NCI-H1048 (cell line): ENCODE measurements around the gene PEX13.
A peak's percentile ranks its signal among the peaks of the same experiment; 100 is the strongest.

Experiments used
- DNase-seq: peaks from one replicate; lab custom pipeline; 2025; lab: John Stamatoyannopoulos, UW

The PEX13 gene

GRCh38 chr2:61065714-61066709 is 48.5 kb downstream of the PEX13 start, which contains the start of gene SANBR:
SANBR (plus strand) TSS chr2:61065871; CDS start chr2:61070351, 4,480 bp downstream.
- peak; percentile 88 for DNase-seq

- no peak for DNase-seq
Measured at GRCh38 chr2:61074100-61074499, 56.6 kb downstream of the PEX13 start.

- DNase-seq = no peak
Measured at GRCh38 chr2:61085883-61086282, 68.4 kb downstream of the PEX13 start.

- DNase-seq = no peak
Measured at GRCh38 chr2:61089797-61090196, 72.3 kb downstream of the PEX13 start.

GRCh38 chr2:61090386-61090921 is 72.9 kb downstream of the PEX13 start:
- DNase-seq = no peak

GRCh38 chr2:61091485-61091884 is 74.0 kb downstream of the PEX13 start:
- no peak for DNase-seq

GRCh38 chr2:61096438-61096837 is 78.9 kb downstream of the PEX13 start:
- no peak for DNase-seq

GRCh38 chr2:61100801-61101200 is 83.3 kb downstream of the PEX13 start:
- DNase-seq = no peak
